IPS-15b (cell line): Measurements from ENCODE around the gene KIF26B.

Experiments
- H3K27me3 ChIP-seq: one replicate; pipeline ENCODE4 v1.6.1; 2013; ENCODE audit warnings: low read length; ENCODE audit not compliant: control insufficient read depth, insufficient read depth
- H3K36me3 ChIP-seq: one replicate; pipeline ENCODE4 v1.6.1; 2013; ENCODE audit warnings: low read length; ENCODE audit not compliant: control insufficient read depth, insufficient read depth
- H3K4me1 ChIP-seq: one replicate; pipeline ENCODE4 v1.6.1; 2013; ENCODE audit warnings: mild to moderate bottlenecking, low read length; ENCODE audit not compliant: control insufficient read depth, insufficient read depth
- H3K4me3 ChIP-seq: one replicate; pipeline ENCODE4 v1.5.1; 2013; ENCODE audit warnings: low read depth, low read length
- H3K9ac ChIP-seq: one replicate; pipeline ENCODE4 v1.6.1; 2013; ENCODE audit warnings: low read depth, mild to moderate bottlenecking, low read length
- H3K9me3 ChIP-seq: one replicate; pipeline ENCODE4 v1.6.1; 2013; ENCODE audit warnings: mild to moderate bottlenecking, low read length; ENCODE audit not compliant: control insufficient read depth, insufficient read depth

Gene KIF26B

DNA sequence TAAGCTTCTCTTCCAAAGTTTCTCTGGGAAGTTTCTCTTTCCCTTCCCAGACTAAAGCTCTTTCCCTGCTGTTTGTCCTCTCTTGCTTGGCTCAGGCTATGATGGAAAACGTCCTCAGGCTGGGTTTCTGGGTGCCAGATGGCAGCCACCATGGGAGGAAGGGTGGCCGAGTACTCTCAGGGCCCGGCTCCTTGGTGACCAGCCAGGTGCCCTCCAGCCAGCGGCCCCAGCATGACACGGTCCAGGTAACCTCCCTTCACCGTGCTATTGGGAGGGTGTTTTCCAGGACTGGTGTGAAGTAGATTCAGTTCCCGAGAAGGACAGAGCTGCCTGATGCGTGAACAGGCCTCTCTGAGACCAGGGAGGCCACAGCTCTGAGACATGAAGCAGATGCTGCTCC lies 60.3 kb downstream of the KIF26B start:
- H3K27me3 ChIP-seq: peaks cover under 1% of the 10 kb centered on the region
- no peak overlapping the region for H3K4me3 ChIP-seq
- no peak overlapping the region for H3K9ac ChIP-seq
- H3K9me3 ChIP-seq: no peaks in the 10 kb centered on the region
- peaks cover 13% of the 10 kb centered on the region for H3K4me1 ChIP-seq
- H3K36me3 ChIP-seq: no peaks in the 10 kb centered on the region

DNA sequence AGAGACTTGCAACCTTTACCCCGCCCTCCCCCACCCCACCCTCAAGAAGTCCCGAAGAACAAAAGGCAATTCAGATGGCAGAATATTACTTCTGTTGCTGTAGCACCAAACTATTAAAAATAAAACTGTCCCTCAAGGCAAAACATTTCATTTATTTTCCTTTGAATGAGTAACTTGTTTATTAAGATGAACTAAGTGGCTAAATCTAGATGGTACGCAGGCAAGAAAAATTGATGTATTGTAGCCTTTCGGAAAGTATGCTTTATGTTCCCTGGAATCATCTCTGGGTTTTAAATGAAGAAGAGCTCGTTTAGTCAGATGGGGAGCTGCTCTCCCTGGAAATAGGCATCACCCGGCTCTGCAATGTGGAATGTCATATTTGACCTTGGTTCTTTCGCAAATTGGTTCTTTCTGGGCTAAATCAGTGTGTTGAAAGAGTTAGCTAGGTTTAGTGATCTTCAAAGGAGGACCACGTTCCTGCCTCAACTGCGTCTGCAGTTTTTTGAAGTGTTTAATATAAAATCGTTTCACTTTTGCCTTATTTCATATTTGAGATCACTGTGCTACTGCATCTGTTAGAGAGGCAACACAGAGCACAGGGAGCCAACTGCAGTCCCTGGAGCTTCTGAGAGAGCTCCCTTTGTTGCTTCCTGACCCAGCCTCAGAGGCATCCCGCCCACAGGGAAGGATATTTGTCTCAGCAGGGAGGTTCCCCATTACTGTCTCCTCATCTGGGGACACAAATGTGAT lies 61.8 kb downstream of the KIF26B start:
- H3K9ac ChIP-seq: no peak overlapping the region

DNA sequence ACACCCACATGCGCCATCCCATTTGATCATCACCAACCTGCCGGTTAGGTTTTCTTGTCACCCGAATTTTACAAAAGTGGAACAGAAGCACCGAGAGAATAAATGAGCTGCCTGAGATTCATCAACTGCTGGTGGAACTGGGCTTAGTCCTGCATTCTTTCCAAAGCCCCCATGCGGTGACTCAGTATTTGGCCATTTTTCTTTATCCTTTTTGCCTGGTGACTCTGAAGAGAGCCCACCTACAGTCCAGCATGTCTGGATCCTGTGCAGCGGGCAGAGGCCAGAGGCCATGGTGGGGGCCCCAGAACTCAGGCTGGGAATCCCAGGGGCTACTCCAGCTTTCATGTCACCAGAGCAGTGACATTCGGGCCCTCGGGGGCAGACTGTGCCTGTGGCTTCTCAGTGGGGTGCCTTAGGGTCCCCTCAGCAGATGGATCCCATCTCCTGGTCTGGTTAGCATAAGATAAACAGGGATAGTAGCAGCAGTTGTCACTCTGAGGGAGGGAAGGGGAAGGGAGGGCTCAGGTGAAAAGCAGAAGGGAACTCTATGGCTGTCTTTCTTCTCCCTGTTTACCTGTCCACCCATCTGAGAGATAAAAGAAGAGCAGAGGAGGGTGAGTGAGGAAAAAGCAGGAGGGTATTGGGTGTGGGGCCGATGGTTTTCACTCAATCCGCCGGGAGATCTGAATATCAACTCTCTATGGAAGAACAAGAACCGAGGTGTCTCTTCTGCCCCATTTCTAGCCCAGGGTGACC lies 63.2 kb downstream of the KIF26B start:
- H3K27me3 ChIP-seq: peaks cover 2% of the 10 kb centered on the region

More for the DNA sequence above, 61.8 kb downstream of the KIF26B start:
- Histone ChIP-seq H3K9me3 (no peaks in the 10 kb centered on the region), H3K36me3 (no peaks in the 10 kb centered on the region), H3K4me3 (no peak overlapping the region), H3K4me1 (peaks cover 13% of the 10 kb centered on the region), H3K27me3 (peaks cover 2% of the 10 kb centered on the region)

DNA sequence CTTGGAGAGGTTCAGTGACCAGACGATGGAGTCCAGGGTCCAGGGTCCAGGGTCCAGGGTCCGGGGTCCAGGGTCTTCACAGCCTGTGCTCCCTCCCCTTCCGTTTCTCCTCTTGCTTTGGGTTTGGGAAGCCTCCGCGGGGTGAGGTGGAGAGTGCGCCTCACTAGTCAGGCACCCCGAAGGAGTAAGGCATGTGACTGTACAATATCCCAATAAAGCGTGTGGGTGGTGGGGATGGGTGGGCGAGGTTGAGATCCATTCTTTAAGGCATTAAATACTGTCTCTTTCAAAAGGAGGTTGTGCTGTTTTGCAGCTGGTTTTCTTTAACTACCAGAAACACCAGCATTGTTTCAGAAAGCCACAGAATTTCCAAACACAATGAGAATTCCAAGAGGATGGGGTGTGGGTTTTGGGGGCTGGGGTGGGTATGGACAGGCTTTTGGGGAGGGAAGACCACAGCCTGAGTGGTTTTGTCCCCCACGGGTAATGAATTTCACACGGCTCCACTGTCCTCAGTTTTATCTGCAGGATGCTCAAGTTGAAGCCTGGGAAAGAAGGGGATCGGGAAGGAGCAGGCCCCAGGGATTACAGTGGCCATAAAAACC lies 65.7 kb downstream of the KIF26B start:
- Histone ChIP-seq H3K36me3 (no peaks in the 10 kb centered on the region), H3K9me3 (no peaks in the 10 kb centered on the region), H3K4me3 (no peak overlapping the region), H3K27me3 (peaks cover 2% of the 10 kb centered on the region), H3K4me1 (peaks cover 13% of the 10 kb centered on the region), H3K9ac (no peak overlapping the region)

More for the DNA sequence above, 63.2 kb downstream of the KIF26B start:
- Histone ChIP-seq H3K9me3 (no peaks in the 10 kb centered on the region), H3K4me3 (no peak overlapping the region), H3K4me1 (peaks cover 13% of the 10 kb centered on the region), H3K36me3 (no peaks in the 10 kb centered on the region), H3K9ac (no peak overlapping the region)

DNA sequence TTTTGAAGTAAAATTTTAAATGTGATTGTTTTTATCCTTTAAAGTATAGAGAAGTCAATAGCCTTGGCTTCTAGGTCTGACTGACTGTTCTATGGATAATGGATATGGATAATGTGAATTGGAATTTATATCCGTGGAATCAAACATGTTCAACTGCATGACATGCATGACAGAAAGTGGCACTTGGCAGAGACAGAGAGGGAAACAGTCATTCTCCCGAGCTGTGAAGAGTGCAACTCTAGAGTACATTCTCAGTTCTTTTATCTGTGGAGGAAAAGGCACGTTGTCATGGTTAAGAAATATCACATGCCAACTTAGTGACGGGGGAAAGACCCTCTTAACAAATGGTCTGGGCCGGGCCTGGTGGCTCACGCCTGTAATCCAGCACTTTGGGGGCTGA lies 67.0 kb downstream of the KIF26B start:
- no peaks in the 10 kb centered on the region for H3K9me3 ChIP-seq
- H3K4me1 ChIP-seq: peaks cover 9% of the 10 kb centered on the region
- no peak overlapping the region for H3K9ac ChIP-seq
- no peaks in the 10 kb centered on the region for H3K36me3 ChIP-seq
- H3K4me3 ChIP-seq: no peak overlapping the region
- peaks cover 2% of the 10 kb centered on the region for H3K27me3 ChIP-seq

DNA sequence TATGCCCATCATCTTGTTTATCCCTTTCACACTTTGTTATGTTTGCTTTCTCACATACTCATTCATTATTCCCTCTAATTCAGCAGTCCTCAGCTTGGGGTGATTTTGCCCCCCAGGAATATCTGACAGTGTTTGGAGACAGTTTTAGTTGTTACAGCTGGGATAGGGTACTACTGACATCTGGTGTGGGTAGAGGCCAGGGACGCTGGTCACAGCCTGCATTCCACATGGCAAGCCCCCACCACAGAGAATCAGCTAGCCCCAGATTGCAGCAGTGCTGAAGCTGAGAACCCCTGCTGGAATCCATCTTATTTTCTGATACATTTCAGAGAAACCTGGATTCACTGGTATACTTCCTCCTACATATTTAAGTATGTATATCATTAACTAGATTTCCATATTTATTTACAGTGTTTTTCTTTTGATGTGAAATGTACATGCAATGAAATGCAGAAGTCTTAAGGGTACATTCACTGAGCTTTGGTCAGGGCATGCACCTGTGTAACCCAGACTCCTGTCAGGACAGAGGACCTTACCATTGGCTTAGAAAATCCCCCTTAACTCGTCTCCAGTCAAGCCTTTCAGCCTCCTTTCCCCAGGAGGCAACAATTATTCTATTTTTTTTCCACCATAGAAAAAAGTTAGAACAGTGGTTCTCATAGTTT lies 68.3 kb downstream of the KIF26B start:
- Histone ChIP-seq H3K36me3 (no peaks in the 10 kb centered on the region), H3K4me3 (no peak overlapping the region), H3K9me3 (no peaks in the 10 kb centered on the region), H3K27me3 (peaks cover 2% of the 10 kb centered on the region), H3K9ac (no peak overlapping the region), H3K4me1 (peaks cover 2% of the 10 kb centered on the region)

DNA sequence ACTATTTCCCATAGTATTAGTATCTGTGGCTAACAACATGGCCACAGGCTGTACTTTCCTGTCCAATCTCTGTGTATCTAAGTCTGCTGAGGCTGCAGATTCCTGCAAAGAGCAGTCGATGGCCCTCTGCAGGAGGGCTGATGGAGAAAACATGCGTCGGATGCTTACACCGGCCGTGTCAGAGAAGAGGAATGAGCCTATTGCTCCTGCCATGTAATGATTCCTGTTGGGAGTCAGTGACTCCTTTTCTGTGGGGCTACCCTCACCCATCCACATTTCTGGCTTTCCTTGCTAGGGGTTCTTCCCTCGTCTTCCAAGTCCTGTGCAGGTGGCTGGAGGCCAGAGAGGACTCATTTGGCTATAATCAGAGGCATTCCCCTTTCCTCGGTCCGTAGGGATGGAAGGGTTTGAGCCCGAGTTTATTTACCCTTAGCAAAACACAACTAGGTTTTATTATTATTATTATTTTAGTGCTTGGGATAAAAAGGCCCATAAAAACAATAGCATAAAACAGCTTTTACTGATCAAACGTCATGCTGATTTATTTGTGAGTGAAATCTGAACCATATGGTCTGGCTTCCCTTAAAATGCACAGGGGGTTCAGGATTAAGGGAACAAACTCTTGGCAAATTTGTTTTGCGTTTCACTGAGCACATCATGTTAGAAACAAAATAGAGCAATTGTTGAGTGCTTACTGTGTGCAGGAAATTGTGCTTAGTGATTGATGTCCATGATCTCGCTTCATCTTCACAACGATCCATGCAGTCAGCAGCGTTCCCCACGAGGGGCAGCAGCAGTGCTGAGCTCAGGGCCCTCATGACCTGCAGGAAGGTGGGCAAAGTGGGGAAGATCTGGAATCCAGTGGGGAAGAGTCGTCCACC lies 70.8 kb downstream of the KIF26B start:
- Histone ChIP-seq H3K4me3 (no peak overlapping the region), H3K4me1 (no peaks in the 10 kb centered on the region), H3K27me3 (no peaks in the 10 kb centered on the region), H3K9ac (no peak overlapping the region), H3K9me3 (no peaks in the 10 kb centered on the region), H3K36me3 (no peaks in the 10 kb centered on the region)

DNA sequence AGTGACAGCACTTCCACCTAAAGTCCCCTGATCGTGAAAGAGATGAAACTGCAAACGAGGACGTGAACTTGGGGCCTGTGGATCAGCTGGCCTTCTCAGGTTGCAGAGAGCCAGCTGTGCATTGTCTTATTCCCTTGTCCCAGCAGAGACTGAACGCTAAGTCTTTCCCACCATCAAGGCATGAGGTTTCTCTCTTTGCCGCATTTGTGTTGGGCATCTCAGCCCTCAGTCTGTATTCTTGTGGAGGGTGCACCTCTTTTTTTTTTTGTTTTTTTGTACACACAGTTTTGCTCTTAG lies 71.4 kb downstream of the KIF26B start:
- no peak overlapping the region for H3K4me3 ChIP-seq
- no peaks in the 10 kb centered on the region for H3K9me3 ChIP-seq
- no peaks in the 10 kb centered on the region for H3K27me3 ChIP-seq
- no peak overlapping the region for H3K9ac ChIP-seq
- no peaks in the 10 kb centered on the region for H3K36me3 ChIP-seq
- no peaks in the 10 kb centered on the region for H3K4me1 ChIP-seq

DNA sequence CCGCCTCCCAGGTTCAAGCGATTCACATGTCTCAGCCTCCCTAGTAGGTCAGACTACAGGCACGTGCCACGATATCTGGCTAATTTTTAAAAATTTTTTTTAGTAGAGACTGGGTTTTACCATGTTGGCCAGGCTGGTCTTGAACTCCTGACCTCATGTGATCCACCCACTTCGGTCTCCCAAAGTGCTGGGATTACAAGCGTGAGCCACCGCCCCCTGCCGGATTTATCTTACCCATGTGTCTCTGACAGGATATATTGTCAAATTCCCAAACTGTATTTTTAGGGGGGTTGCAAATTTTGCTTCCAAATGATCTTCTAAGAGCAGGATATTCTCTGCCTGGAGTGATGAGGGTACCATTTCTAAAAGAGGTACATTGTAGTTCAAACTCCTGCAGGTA lies 74.3 kb downstream of the KIF26B start:
- Histone ChIP-seq H3K36me3 (no peaks in the 10 kb centered on the region), H3K4me3 (no peak overlapping the region), H3K9me3 (no peaks in the 10 kb centered on the region), H3K9ac (no peak overlapping the region), H3K27me3 (no peaks in the 10 kb centered on the region), H3K4me1 (no peaks in the 10 kb centered on the region)

DNA sequence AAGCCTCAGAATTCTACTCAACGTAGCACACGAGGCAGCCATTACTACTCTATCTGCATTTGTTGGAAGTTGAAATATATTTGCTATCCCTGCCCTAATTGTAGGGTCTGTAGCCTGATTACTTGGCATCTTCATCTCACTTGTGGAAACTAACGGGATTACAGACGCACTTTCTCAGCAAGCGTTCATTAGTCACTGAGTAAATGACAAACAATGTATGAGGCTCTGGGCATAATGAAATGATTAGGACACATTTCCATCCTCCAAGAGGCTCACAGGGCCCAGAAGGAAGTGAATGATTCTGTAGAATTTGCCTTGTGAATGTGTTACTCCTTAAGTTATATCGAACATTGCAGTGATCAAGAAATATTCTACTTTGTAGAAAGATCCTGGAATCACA lies 78.1 kb downstream of the KIF26B start:
- H3K4me3 ChIP-seq: no peak overlapping the region
- H3K9ac ChIP-seq: no peak overlapping the region
- H3K4me1 ChIP-seq: peaks cover 4% of the 10 kb centered on the region
- H3K36me3 ChIP-seq: no peaks in the 10 kb centered on the region
- no peaks in the 10 kb centered on the region for H3K9me3 ChIP-seq
- H3K27me3 ChIP-seq: no peaks in the 10 kb centered on the region
